Large intestine (tissue), 3 donors: ENCODE measurements around the gene ARG1. TPM values are rescaled to one million over a fixed set of nuclear protein-coding genes. Genes with fewer than 3 reads are reported as not detected.

Experiments
- DNase-seq, 2 donors: peaks; one replicate each; pipeline versions ENCODE4 v3.0.0 to v3.0.0-alpha.2; 2013
- H3K27ac ChIP-seq: one replicate; pipeline ENCODE4 v1.5.1; 2013; ENCODE audit warnings: low read length
- H3K27me3 ChIP-seq: 2 replicates; pipeline ENCODE4 v1.6.1; 2013; ENCODE audit warnings: low read length; ENCODE audit not compliant: control insufficient read depth, insufficient read depth
- H3K36me3 ChIP-seq: 2 replicates; pipeline ENCODE4 v1.6.1; 2013; ENCODE audit warnings: low read length; ENCODE audit not compliant: control insufficient read depth, insufficient read depth
- H3K4me1 ChIP-seq: one replicate; pipeline ENCODE4 v1.6.1; 2013; ENCODE audit warnings: low read length; ENCODE audit not compliant: control insufficient read depth, insufficient read depth
- H3K4me3 ChIP-seq: one replicate; pipeline ENCODE4 v1.5.1; 2013; ENCODE audit warnings: low read length
- H3K9me3 ChIP-seq: one replicate; pipeline ENCODE4 v1.6.1; 2013; ENCODE audit warnings: mild to moderate bottlenecking, low read depth, low read length, moderate library complexity; ENCODE audit not compliant: control insufficient read depth
- WGBS: methylation state at CpG from one replicate; pipeline ENCODE4 v1.1.5; 2013; ENCODE audit warnings: low lambda C conversion rate; ENCODE audit not compliant: insufficient coverage; 5-methylcytosine and 5-hydroxymethylcytosine counted together
- polyA plus RNA-seq: library from polyadenylated mRNA; unstranded; fragments of 120-200 nt; gene quantifications from one replicate; pipeline ENCODE4 v1.2.1, GENCODE V29; 2013

Gene ARG1
- polyA plus RNA-seq, 1 donor = 0.72 TPM

GRCh38 chr6:131627724-131628682 lies 55.0 kb downstream of the ARG1 start, which contains the start of gene MED23:
Gene MED23 (minus strand): TSS chr6:131628242. CDS start chr6:131628049, 193 bp downstream.
- H3K27me3 ChIP-seq = no peaks in the 10 kb centered on the region
- peak within 1 kb of the TSS; percentile 92 for H3K4me3 ChIP-seq
- H3K36me3 ChIP-seq = peaks cover 16% of the 10 kb centered on the region
- peak within 1 kb of the TSS; percentile 90 for H3K27ac ChIP-seq
- no peaks in the 10 kb centered on the region for H3K9me3 ChIP-seq
- H3K4me1 ChIP-seq = peaks cover 6% of the 10 kb centered on the region
- WGBS = no CpG with 5 or more reads among the region's 53 CpGs
- peak; percentile 94 to 97 for DNase-seq

GRCh38 chr6:131628726-131629125 lies 55.7 kb downstream of the ARG1 start:
- WGBS = no CpG with 5 or more reads among the region's 1 CpG
- no peaks in the 10 kb centered on the region for H3K9me3 ChIP-seq
- no peak overlapping the region for H3K27ac ChIP-seq
- no peaks in the 10 kb centered on the region for H3K27me3 ChIP-seq
- peak overlapping the region; percentile 92 for H3K4me3 ChIP-seq
- peaks cover 9% of the 10 kb centered on the region for H3K36me3 ChIP-seq
- H3K4me1 ChIP-seq = peaks cover 6% of the 10 kb centered on the region
- no peak for DNase-seq

- Histone ChIP-seq H3K4me3 (no peak overlapping the region), H3K36me3 (peaks cover 2% of the 10 kb centered on the region), H3K27ac (no peak overlapping the region), H3K9me3 (no peaks in the 10 kb centered on the region), H3K4me1 (peaks cover 6% of the 10 kb centered on the region), H3K27me3 (no peaks in the 10 kb centered on the region)
- no peak for DNase-seq
- no CpG with 5 or more reads among the region's 2 CpGs for WGBS
Measured at GRCh38 chr6:131629651-131630050, 56.6 kb downstream of the ARG1 start.

- H3K4me1 ChIP-seq = peaks cover 21% of the 10 kb centered on the region
- peak overlapping the region; percentile 43 for H3K27ac ChIP-seq
- no peaks in the 10 kb centered on the region for H3K36me3 ChIP-seq
- no peaks in the 10 kb centered on the region for H3K27me3 ChIP-seq
- H3K9me3 ChIP-seq = no peaks in the 10 kb centered on the region
- H3K4me3 ChIP-seq = no peak overlapping the region
- DNase-seq = peak; percentile 25 to 55
- 93% methylated on average over 2 of the region's 3 CpGs for WGBS
Measured at GRCh38 chr6:131631625-131632289, 58.7 kb downstream of the ARG1 start.

Other genes with a start within 250 kb of the ARG1 start
- 39.9 TPM for gene MED23, start 55.0 kb downstream of the ARG1 start, polyA plus RNA-seq
- gene ENPP3, start 64.1 kb downstream of the ARG1 start, polyA plus RNA-seq = 43.7 TPM
- gene OR2A4, start 128.2 kb downstream of the ARG1 start, polyA plus RNA-seq = 0.33 TPM
- gene CTAGE9, start 137.8 kb downstream of the ARG1 start, polyA plus RNA-seq = 0.73 TPM
- gene ENPP1, start 234.8 kb downstream of the ARG1 start, polyA plus RNA-seq = 9.5 TPM